ENCODE data around the gene DPY19L3.

The DPY19L3 gene

DNA sequence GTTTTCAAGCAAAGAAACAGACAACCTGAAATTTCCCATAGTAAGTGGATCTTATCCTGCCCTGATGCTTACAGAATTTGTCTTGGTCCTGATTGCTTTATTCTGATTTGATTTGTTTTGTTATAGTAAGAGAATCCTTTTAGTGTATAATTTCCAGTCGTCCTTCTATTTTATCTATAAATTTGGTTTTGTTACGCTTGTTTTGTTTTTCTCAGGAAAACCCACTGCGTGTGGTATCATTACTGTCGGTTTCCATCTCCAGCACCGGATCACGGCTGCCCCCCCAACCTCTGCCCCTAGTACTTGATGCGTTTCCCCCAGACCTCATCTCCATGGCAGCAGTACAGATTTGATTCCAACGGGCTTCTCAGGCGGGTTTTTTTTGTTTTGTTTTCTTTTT lies 117.4 kb downstream of the DPY19L3 start:
- Histone ChIP-seq H3F3A (ENCODE audit: low read depth) (no peaks in the 10 kb centered on the region), H2AFZ (ENCODE audit: low read length) (no peak overlapping the region), H3K9me2 (replicated peaks; ENCODE audit: low read depth, low read length) (no peaks in the 10 kb centered on the region), H3K79me2 (ENCODE audit: insufficient read depth, low read length) (no peaks in the 10 kb centered on the region), H3K36me3 (ENCODE audit: insufficient read depth, low read length) (no peaks in the 10 kb centered on the region), H3K27me3 (ENCODE audit: insufficient read depth, low read length, poor library complexity, severe bottlenecking) (no peaks in the 10 kb centered on the region), H3K9ac (ENCODE audit: low read depth, low read length, poor library complexity, severe bottlenecking) (no peak overlapping the region), H3K4me3 (ENCODE audit: low read length, poor library complexity, severe bottlenecking) (no peak overlapping the region), H3K9me3 (ENCODE audit: insufficient read depth, low read depth, low read length) (no peaks in the 10 kb centered on the region; the same call in 1 of the 2 replicates), H3K4me2 (ENCODE audit: low read depth, low read length, poor library complexity, severe bottlenecking) (no peak overlapping the region), H3K4me1 (ENCODE audit: insufficient read depth, low read length, poor library complexity, severe bottlenecking) (no peaks in the 10 kb centered on the region), H4K20me1 (ENCODE audit: insufficient read depth, low read length, poor library complexity, severe bottlenecking) (no peaks in the 10 kb centered on the region)
- TF ChIP-seq EZH2phosphoT487 (IDR thresholded peaks at IDR 0.05; ENCODE audit: borderline replicate concordance): no peak
- TF ChIP-seq, protein P1, sequence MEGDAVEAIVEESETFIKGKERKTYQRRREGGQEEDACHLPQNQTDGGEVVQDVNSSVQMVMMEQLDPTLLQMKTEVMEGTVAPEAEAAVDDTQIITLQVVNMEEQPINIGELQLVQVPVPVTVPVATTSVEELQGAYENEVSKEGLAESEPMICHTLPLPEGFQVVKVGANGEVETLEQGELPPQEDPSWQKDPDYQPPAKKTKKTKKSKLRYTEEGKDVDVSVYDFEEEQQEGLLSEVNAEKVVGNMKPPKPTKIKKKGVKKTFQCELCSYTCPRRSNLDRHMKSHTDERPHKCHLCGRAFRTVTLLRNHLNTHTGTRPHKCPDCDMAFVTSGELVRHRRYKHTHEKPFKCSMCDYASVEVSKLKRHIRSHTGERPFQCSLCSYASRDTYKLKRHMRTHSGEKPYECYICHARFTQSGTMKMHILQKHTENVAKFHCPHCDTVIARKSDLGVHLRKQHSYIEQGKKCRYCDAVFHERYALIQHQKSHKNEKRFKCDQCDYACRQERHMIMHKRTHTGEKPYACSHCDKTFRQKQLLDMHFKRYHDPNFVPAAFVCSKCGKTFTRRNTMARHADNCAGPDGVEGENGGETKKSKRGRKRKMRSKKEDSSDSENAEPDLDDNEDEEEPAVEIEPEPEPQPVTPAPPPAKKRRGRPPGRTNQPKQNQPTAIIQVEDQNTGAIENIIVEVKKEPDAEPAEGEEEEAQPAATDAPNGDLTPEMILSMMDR (conservative IDR thresholded peaks at IDR 0.05; ENCODE audit: low read length): no peak

DNA sequence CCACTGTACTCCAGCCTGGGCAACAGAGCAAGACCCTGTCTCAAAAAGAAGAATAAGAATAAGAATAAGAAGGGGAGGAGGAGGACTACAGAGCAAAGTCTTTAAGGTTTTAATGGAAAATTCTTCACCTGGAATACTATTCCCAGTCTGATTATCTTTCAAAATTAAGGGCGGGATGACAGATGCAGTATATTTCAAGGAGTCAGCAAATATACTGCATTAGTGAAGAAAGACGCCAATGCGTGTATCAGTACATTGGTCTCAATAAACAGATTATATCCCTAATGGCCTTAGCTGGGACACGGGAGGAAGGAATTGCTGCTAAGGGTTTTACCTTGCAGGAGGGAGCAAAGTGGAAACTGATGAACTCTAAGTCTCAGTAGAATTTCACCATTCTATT lies 121.3 kb downstream of the DPY19L3 start:
- no peaks in the 10 kb centered on the region for H3F3A ChIP-seq (ENCODE audit: low read depth)
- no peak overlapping the region for H3K4me3 ChIP-seq (ENCODE audit: low read length, poor library complexity, severe bottlenecking)
- H3K4me1 ChIP-seq (ENCODE audit: insufficient read depth, low read length, poor library complexity, severe bottlenecking): no peaks in the 10 kb centered on the region
- H3K9me3 ChIP-seq (ENCODE audit: insufficient read depth, low read depth, low read length): no peaks in the 10 kb centered on the region; the same call in 1 of the 2 replicates
- H2AFZ ChIP-seq (ENCODE audit: low read length): no peak overlapping the region
- H3K79me2 ChIP-seq (ENCODE audit: insufficient read depth, low read length): no peaks in the 10 kb centered on the region
- TF ChIP-seq EZH2phosphoT487 (IDR thresholded peaks at IDR 0.05; ENCODE audit: borderline replicate concordance): no peak
- TF ChIP-seq, protein P1 (conservative IDR thresholded peaks at IDR 0.05; ENCODE audit: low read length): no peak
- H4K20me1 ChIP-seq (ENCODE audit: insufficient read depth, low read length, poor library complexity, severe bottlenecking): no peaks in the 10 kb centered on the region
- no peaks in the 10 kb centered on the region for H3K9me2 ChIP-seq (replicated peaks; ENCODE audit: low read depth, low read length)
- no peaks in the 10 kb centered on the region for H3K27me3 ChIP-seq (ENCODE audit: insufficient read depth, low read length, poor library complexity, severe bottlenecking)
- no peak overlapping the region for H3K4me2 ChIP-seq (ENCODE audit: low read depth, low read length, poor library complexity, severe bottlenecking)
- no peak overlapping the region for H3K9ac ChIP-seq (ENCODE audit: low read depth, low read length, poor library complexity, severe bottlenecking)
- no peaks in the 10 kb centered on the region for H3K36me3 ChIP-seq (ENCODE audit: insufficient read depth, low read length)

DNA sequence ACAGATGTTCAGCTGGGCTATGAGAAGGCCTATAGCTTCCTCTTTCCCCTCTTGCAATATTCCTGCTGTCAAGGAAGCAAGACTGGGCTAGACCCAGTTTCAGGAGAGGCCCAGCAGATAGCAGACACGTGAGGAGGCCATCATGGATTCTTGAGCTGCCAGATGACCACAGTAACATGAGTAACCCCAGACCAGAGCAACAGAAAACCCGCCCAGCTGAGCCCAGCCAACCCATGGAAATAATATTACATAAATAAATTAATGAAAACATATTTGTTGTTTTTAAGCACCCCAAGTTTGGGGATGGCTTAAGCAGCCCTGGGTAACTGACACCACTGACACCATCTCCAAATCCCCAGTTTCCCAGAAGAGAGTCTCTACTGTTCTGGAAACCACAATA lies 125.2 kb downstream of the DPY19L3 start:
- Histone ChIP-seq H3K36me3 (ENCODE audit: insufficient read depth, low read length) (no peaks in the 10 kb centered on the region), H3K79me2 (ENCODE audit: insufficient read depth, low read length) (no peaks in the 10 kb centered on the region), H3K27me3 (ENCODE audit: insufficient read depth, low read length, poor library complexity, severe bottlenecking) (no peaks in the 10 kb centered on the region), H3K4me3 (ENCODE audit: low read length, poor library complexity, severe bottlenecking) (no peak overlapping the region), H3K9me2 (replicated peaks; ENCODE audit: low read depth, low read length) (no peaks in the 10 kb centered on the region), H3K4me1 (ENCODE audit: insufficient read depth, low read length, poor library complexity, severe bottlenecking) (no peaks in the 10 kb centered on the region), H4K20me1 (ENCODE audit: insufficient read depth, low read length, poor library complexity, severe bottlenecking) (no peaks in the 10 kb centered on the region), H3K9ac (ENCODE audit: low read depth, low read length, poor library complexity, severe bottlenecking) (no peak overlapping the region), H2AFZ (ENCODE audit: low read length) (no peak overlapping the region), H3K9me3 (ENCODE audit: insufficient read depth, low read depth, low read length) (no peaks in the 10 kb centered on the region; the same call in 1 of the 2 replicates), H3K4me2 (ENCODE audit: low read depth, low read length, poor library complexity, severe bottlenecking) (no peak overlapping the region), H3F3A (ENCODE audit: low read depth) (no peaks in the 10 kb centered on the region)
- TF ChIP-seq, protein P1 (conservative IDR thresholded peaks at IDR 0.05; ENCODE audit: low read length): no peak
- TF ChIP-seq EZH2phosphoT487 (IDR thresholded peaks at IDR 0.05; ENCODE audit: borderline replicate concordance): no peak

Data from Loucy (cell line).